Naive thymus-derived CD4-positive, alpha-beta T cell (primary cell): ENCODE data around the gene CCDC171. TPM values are rescaled to one million over a fixed set of nuclear protein-coding genes. Genes with fewer than 3 reads are reported as not detected.
A peak's percentile ranks its signal among the peaks of the same experiment; 100 is the strongest.

Experiments
- ATAC-seq: fragments of 150-1000 bp; cut with Tn5 transposase; 2 replicates; pipeline ENCODE4 v1.10.0; 2021; ENCODE audit warnings: mild to moderate bottlenecking, moderate library complexity
- CTCF ChIA-PET: fragments of 350-600 bp; sonication (Branson Sonifier 250); formaldehyde crosslinking; loops from one replicate; lab custom pipeline; 2021; ENCODE audit warnings: antibody characterized with exemption; lab: Charles Lee
- POLR2A ChIA-PET: fragments of 350-600 bp; sonication (Branson Sonifier 250); formaldehyde crosslinking; loops from one replicate; lab custom pipeline; 2021; ENCODE audit warnings: antibody characterized with exemption, inconsistent platforms; lab: Charles Lee
- DNase-seq, 9 donors: peaks; one replicate each; pipeline versions ENCODE4 v3.0.0 to v3.0.0-alpha.2; 2020 to 2022; ENCODE audit warnings: mixed read lengths in 1 of 9
- H3K27ac ChIP-seq: one replicate; pipeline ENCODE4 v1.7.0; 2013; ENCODE audit warnings: mild to moderate bottlenecking, low read depth, low read length, moderate library complexity
- H3K27me3 ChIP-seq, 2 donors: one replicate each; pipeline ENCODE4 v1.7.0; 2013; ENCODE audit warnings: low read length in 2 of 2, mild to moderate bottlenecking in 2 of 2, moderate library complexity in 2 of 2; ENCODE audit not compliant: control insufficient read depth in 2 of 2, insufficient read depth in 2 of 2
- H3K36me3 ChIP-seq, 3 experiments: 1 replicate in 2 of 3; 2 replicates in 1 of 3; pipeline ENCODE4 v1.7.0; 2013; ENCODE audit warnings: low read length in 3 of 3, mild to moderate bottlenecking in 3 of 3, moderate library complexity in 1 of 3; ENCODE audit not compliant: insufficient read depth in 3 of 3, control insufficient read depth in 2 of 3
- H3K4me1 ChIP-seq, 2 donors: one replicate each; pipeline ENCODE4 v1.7.0; 2013; ENCODE audit warnings: low read length in 2 of 2, mild to moderate bottlenecking in 2 of 2, moderate library complexity in 1 of 2; ENCODE audit not compliant: control insufficient read depth in 2 of 2, insufficient read depth in 2 of 2
- H3K4me3 ChIP-seq: 2 replicates; pipeline ENCODE4 v1.7.0; 2013; ENCODE audit warnings: mild to moderate bottlenecking, low read length
- H3K9me3 ChIP-seq, 3 experiments: 1 replicate in 2 of 3; 2 replicates in 1 of 3; pipeline ENCODE4 v1.7.0; 2013; ENCODE audit warnings: low read length in 3 of 3; ENCODE audit not compliant: control insufficient read depth in 2 of 3
- H3K27ac Mint-ChIP-seq, 9 donors: one replicate each; pipeline ENCODE4 v1.8.0; 2020 to 2022; ENCODE audit warnings: mixed read lengths in 9 of 9, mild to moderate bottlenecking in 8 of 9, moderate library complexity in 5 of 9, inconsistent platforms in 2 of 9
- H3K27me3 Mint-ChIP-seq, 5 donors: one replicate each; pipeline ENCODE4 v1.8.0; 2021 to 2022; ENCODE audit warnings: mixed read lengths in 5 of 5, mild to moderate bottlenecking in 1 of 5
- H3K36me3 Mint-ChIP-seq, 5 donors: one replicate each; pipeline ENCODE4 v1.8.0; 2020 to 2022; ENCODE audit warnings: mixed read lengths in 5 of 5, mild to moderate bottlenecking in 3 of 5, inconsistent platforms in 1 of 5
- H3K4me1 Mint-ChIP-seq, 7 donors: one replicate each; pipeline ENCODE4 v1.8.0; 2020 to 2022; ENCODE audit warnings: mixed read lengths in 7 of 7, mild to moderate bottlenecking in 3 of 7, inconsistent platforms in 1 of 7
- H3K4me3 Mint-ChIP-seq, 10 donors: one replicate each; pipeline ENCODE4 v1.8.0; 2020 to 2022; ENCODE audit warnings: mild to moderate bottlenecking in 10 of 10, mixed read lengths in 10 of 10, moderate library complexity in 6 of 10, inconsistent platforms in 2 of 10
- H3K9me3 Mint-ChIP-seq, 11 donors: one replicate each; pipeline ENCODE4 v1.8.0; 2020 to 2022; ENCODE audit warnings: mixed read lengths in 11 of 11, mild to moderate bottlenecking in 4 of 11, inconsistent platforms in 1 of 11, moderate library complexity in 1 of 11
- intact Hi-C, 2 donors: fragments of 100-400 bp; cut with micrococcal nuclease; formaldehyde crosslinking; loops; one replicate each; pipeline ENCODE4 v1.15.1; 2023
- polyA plus RNA-seq, 2 donors: library from polyadenylated mRNA; unstranded; fragments of 300-500 nt; fragmentation: Illumina TruSeq; gene quantifications; one replicate each; pipeline ENCODE4 v1.2.3, GENCODE V29; 2021
- total RNA-seq, 6 experiments: library from RNA in 5 of 6; stranded (reverse) in 5 of 6; gene quantifications; 1 replicate in 5 of 6; 2 replicates in 1 of 6; pipeline ENCODE4 v1.2.3 and lab custom pipeline; 2021 to 2026

The CCDC171 gene
- total and polyA plus RNA-seq, 7 experiments from 2014 or later = 0.19 to 3.7 (median 1.1) TPM

- intact Hi-C loops = loop anchor here (5.0 to 10.0 kb wide), 2 partner anchors 157 to 215 kb away; no protein-coding TSS in a partner anchor
- ATAC-seq = no peak
- POLR2A ChIA-PET = interaction anchor here (0.7 to 5.7 kb wide), 15 partner anchors 9 to 219 kb away, joined by 3 to 84 read pairs (median 8); partner anchors contain the start of genes CCDC171 and SNAPC3
- peaks cover 0 to 4% (median 0%) of the 10 kb centered on the region in 3 experiments for H3K36me3 ChIP-seq
- H3K27ac Mint-ChIP-seq = peak overlapping the region; percentile 62 to 100 (median 98)
- no peak for DNase-seq
- peak overlapping the region; percentile 88 for H3K27ac ChIP-seq
- no peaks in the 10 kb centered on the region for H3K27me3 Mint-ChIP-seq
- H3K4me1 Mint-ChIP-seq = peaks cover 35 to 69% (median 53%) of the 10 kb centered on the region in 7 donors
- H3K4me1 ChIP-seq = peaks cover 19 to 34% of the 10 kb centered on the region in 2 donors
- no peak overlapping the region for H3K4me3 ChIP-seq
- H3K27me3 ChIP-seq = no peaks in the 10 kb centered on the region
- CTCF ChIA-PET = interaction anchor here (0.6 to 1.5 kb wide), 4 partner anchors 21 to 218 kb away, joined by 3 to 5 read pairs (median 3); no protein-coding TSS in a partner anchor
- H3K36me3 Mint-ChIP-seq = peaks cover 0 to 20% (median 12%) of the 10 kb centered on the region in 5 donors
- no peaks in the 10 kb centered on the region for H3K9me3 ChIP-seq
- peaks cover 0 to 9% (median 0%) of the 10 kb centered on the region in 11 donors for H3K9me3 Mint-ChIP-seq
- peak overlapping the region; percentile 3 to 97 (median 56) for H3K4me3 Mint-ChIP-seq
Observed at GRCh38 chr9:15512204-15512603, 40.6 kb upstream of the CCDC171 start.

GRCh38 chr9:15512889-15513288 is 40.0 kb upstream of the CCDC171 start:
- ChIA-PET CTCF (interaction anchor here (0.6 to 1.5 kb wide), 4 partner anchors 20 to 295 kb away, joined by 3 to 5 read pairs (median 4); no protein-coding TSS in a partner anchor), POLR2A (interaction anchor here (0.8 to 5.7 kb wide), 7 partner anchors 9 to 217 kb away, joined by 3 to 84 read pairs (median 11); partner anchors contain the start of gene CCDC171)
- intact Hi-C loops = loop anchor here (5.0 to 10.0 kb wide), 2 partner anchors 158 to 216 kb away; no protein-coding TSS in a partner anchor
- Mint-ChIP-seq H3K27me3 (no peaks in the 10 kb centered on the region), H3K27ac (peak overlapping the region in 7 of 9 donors; percentile 90 to 100 (median 98)), H3K36me3 (peaks cover 0 to 18% (median 9%) of the 10 kb centered on the region in 5 donors), H3K9me3 (peaks cover 0 to 9% (median 0%) of the 10 kb centered on the region in 11 donors), H3K4me1 (peaks cover 35 to 63% (median 49%) of the 10 kb centered on the region in 7 donors), H3K4me3 (peak overlapping the region in 1 of 10 donors; percentile 94)
- H3K9me3 ChIP-seq = no peaks in the 10 kb centered on the region
- ATAC-seq (no peak), DNase-seq (no peak)
- no peak overlapping the region for H3K4me3 ChIP-seq
- peaks cover 0 to 4% (median 0%) of the 10 kb centered on the region in 3 experiments for H3K36me3 ChIP-seq
- no peaks in the 10 kb centered on the region for H3K27me3 ChIP-seq
- H3K27ac ChIP-seq = peak overlapping the region; percentile 88
- H3K4me1 ChIP-seq = peaks cover 19 to 32% of the 10 kb centered on the region in 2 donors

- intact Hi-C loops = loop anchor here (5.0 to 10.0 kb wide), 2 partner anchors 159 to 216 kb away; no protein-coding TSS in a partner anchor
- no peaks in the 10 kb centered on the region for H3K9me3 ChIP-seq
- no peaks in the 10 kb centered on the region for H3K27me3 ChIP-seq
- H3K27me3 Mint-ChIP-seq = no peaks in the 10 kb centered on the region
- H3K9me3 Mint-ChIP-seq = peaks cover 0 to 9% (median 0%) of the 10 kb centered on the region in 11 donors
- ChIA-PET POLR2A (interaction anchor here (0.6 to 5.7 kb wide), 5 partner anchors 8 to 217 kb away, joined by 3 to 84 read pairs (median 3); partner anchors contain the start of gene CCDC171), CTCF (interaction anchor here (0.6 to 1.1 kb wide), 3 partner anchors 78 to 296 kb away, joined by 3 to 4 read pairs (median 3); no protein-coding TSS in a partner anchor)
- no peak overlapping the region for H3K4me3 ChIP-seq
- H3K27ac ChIP-seq = no peak overlapping the region
- peaks cover 30 to 58% (median 44%) of the 10 kb centered on the region in 7 donors for H3K4me1 Mint-ChIP-seq
- peak in 1 of 9 donors; percentile 16 for DNase-seq
- no peak for ATAC-seq
- H3K27ac Mint-ChIP-seq = peak overlapping the region in 8 of 9 donors; percentile 26 to 99 (median 80)
- peaks cover 0 to 4% (median 0%) of the 10 kb centered on the region in 3 experiments for H3K36me3 ChIP-seq
- peak overlapping the region in 2 of 10 donors; percentile 45 to 58 for H3K4me3 Mint-ChIP-seq
- peaks cover 0 to 15% (median 5%) of the 10 kb centered on the region in 5 donors for H3K36me3 Mint-ChIP-seq
- peaks cover 19 to 27% of the 10 kb centered on the region in 2 donors for H3K4me1 ChIP-seq
Observed at GRCh38 chr9:15513335-15513734, 39.5 kb upstream of the CCDC171 start.

DNA sequence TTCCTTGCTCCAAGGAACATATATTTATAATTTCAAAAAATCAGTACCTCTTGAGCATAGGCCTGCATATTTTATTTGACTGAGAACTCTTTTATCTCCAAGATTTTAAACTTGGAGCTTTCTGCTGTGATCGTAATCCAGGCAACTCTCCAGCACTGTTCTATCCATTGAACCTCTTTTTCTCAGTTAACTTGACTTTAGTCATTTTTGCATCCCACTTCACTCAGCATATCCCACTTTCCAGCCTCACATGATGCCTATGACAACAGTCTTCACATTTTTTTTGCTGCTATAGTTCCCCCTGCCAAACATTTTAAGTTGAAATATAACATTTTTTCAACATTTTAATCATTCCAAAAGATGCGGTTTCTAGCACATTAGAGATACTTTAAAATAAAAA is 33.0 kb upstream of the CCDC171 start:
- H3K4me1 Mint-ChIP-seq = peaks cover 0 to 8% (median under 1%) of the 10 kb centered on the region in 7 donors
- H3K27ac ChIP-seq = no peak overlapping the region
- H3K27ac Mint-ChIP-seq = no peak overlapping the region
- intact Hi-C loops = loop anchor here in 1 of 2 donors (10.0 kb wide), 1 partner anchor 165 kb away; no protein-coding TSS in a partner anchor
- ChIA-PET POLR2A (interaction anchor here (1.2 to 1.5 kb wide), 2 partner anchors 9 to 24 kb away, joined by 3 to 6 read pairs; partner anchors contain the start of gene PSIP1), CTCF (no interaction called here)
- H3K4me3 ChIP-seq = no peak overlapping the region
- no peak for ATAC-seq
- H3K36me3 ChIP-seq = no peaks in the 10 kb centered on the region
- no peak for DNase-seq
- no peak overlapping the region for H3K4me3 Mint-ChIP-seq
- no peaks in the 10 kb centered on the region for H3K27me3 ChIP-seq
- peaks cover 0 to 3% (median 0%) of the 10 kb centered on the region in 5 donors for H3K36me3 Mint-ChIP-seq
- H3K9me3 ChIP-seq = no peaks in the 10 kb centered on the region
- peaks cover 0 to 18% (median 0%) of the 10 kb centered on the region in 5 donors for H3K27me3 Mint-ChIP-seq
- no peaks in the 10 kb centered on the region for H3K4me1 ChIP-seq
- H3K9me3 Mint-ChIP-seq = peaks cover 0 to 1% (median 0%) of the 10 kb centered on the region in 11 donors

GRCh38 chr9:15521254-15521653 is 31.6 kb upstream of the CCDC171 start:
- Histone ChIP-seq H3K4me1 (no peaks in the 10 kb centered on the region), H3K9me3 (no peaks in the 10 kb centered on the region), H3K4me3 (no peak overlapping the region), H3K27ac (no peak overlapping the region), H3K27me3 (no peaks in the 10 kb centered on the region), H3K36me3 (no peaks in the 10 kb centered on the region)
- H3K36me3 Mint-ChIP-seq = no peaks in the 10 kb centered on the region
- ATAC-seq = no peak
- ChIA-PET POLR2A (interaction anchor here (2.2 kb wide), 1 partner anchor 9 kb away, joined by 9 read pairs; the partner anchor contains the start of gene PSIP1), CTCF (no interaction called here)
- intact Hi-C loops = no loop called here
- H3K4me1 Mint-ChIP-seq = peaks cover 0 to 4% (median 0%) of the 10 kb centered on the region in 7 donors
- no peak overlapping the region for H3K27ac Mint-ChIP-seq
- no peak overlapping the region for H3K4me3 Mint-ChIP-seq
- peaks cover 0 to 23% (median 0%) of the 10 kb centered on the region in 5 donors for H3K27me3 Mint-ChIP-seq
- peaks cover 0 to 1% (median 0%) of the 10 kb centered on the region in 11 donors for H3K9me3 Mint-ChIP-seq
- DNase-seq = no peak

- Mint-ChIP-seq H3K4me1 (peaks cover 0 to 4% (median 0%) of the 10 kb centered on the region in 7 donors), H3K36me3 (no peaks in the 10 kb centered on the region), H3K27me3 (peaks cover 0 to 25% (median 0%) of the 10 kb centered on the region in 5 donors), H3K27ac (peak overlapping the region in 1 of 9 donors; percentile 59), H3K9me3 (peaks cover 0 to 1% (median 0%) of the 10 kb centered on the region in 11 donors), H3K4me3 (no peak overlapping the region)
- H3K4me1 ChIP-seq = no peaks in the 10 kb centered on the region
- DNase-seq (no peak), ATAC-seq (no peak)
- ChIA-PET POLR2A (interaction anchor here (0.7 to 2.2 kb wide), 2 partner anchors 10 to 15 kb away, joined by 3 to 9 read pairs; partner anchors contain the start of gene PSIP1), CTCF (no interaction called here)
- no peaks in the 10 kb centered on the region for H3K36me3 ChIP-seq
- no peak overlapping the region for H3K27ac ChIP-seq
- H3K9me3 ChIP-seq = no peaks in the 10 kb centered on the region
- no peak overlapping the region for H3K4me3 ChIP-seq
- intact Hi-C loops = no loop called here
- no peaks in the 10 kb centered on the region for H3K27me3 ChIP-seq
Observed at GRCh38 chr9:15522130-15522755, 30.6 kb upstream of the CCDC171 start.
